ENCODE results near the gene HSPA9.

GRCh38 chr5:138565100-138565821 is 9.9 kb downstream of the HSPA9 start:
- TF ChIP-seq CTCF (IDR thresholded peaks at IDR 0.05; ENCODE audit: insufficient read depth, low read length), result no peak
- no peak for TF ChIP-seq POLR2AphosphoS5 (IDR thresholded peaks at IDR 0.05; ENCODE audit: low read depth)
- TF ChIP-seq REST (IDR thresholded peaks at IDR 0.05; ENCODE audit: insufficient replicate concordance, low read depth), result no peak
- TF ChIP-seq GABPA (IDR thresholded peaks at IDR 0.05; ENCODE audit: low read depth), result no peak
- TF ChIP-seq SPI1 (IDR thresholded peaks at IDR 0.05; ENCODE audit: borderline replicate concordance, low read depth), result no peak

Measured in HL-60 (cell line).